GM18868 (cell line): ENCODE data around the gene PGM5.
"Not testable (repeated sequence)": the region's sequence is repeated elsewhere in the genome, so short reads cannot be mapped to it uniquely, and the experiment has no call there.

Source experiments
- ATAC-seq: cut with Tn5 transposase; IDR thresholded peaks from one replicate; pipeline ENCODE4 v1.9.1; 2021; ENCODE audit warnings: mild to moderate bottlenecking, moderate library complexity; ENCODE audit not compliant: unreplicated experiment

The PGM5 gene

DNA sequence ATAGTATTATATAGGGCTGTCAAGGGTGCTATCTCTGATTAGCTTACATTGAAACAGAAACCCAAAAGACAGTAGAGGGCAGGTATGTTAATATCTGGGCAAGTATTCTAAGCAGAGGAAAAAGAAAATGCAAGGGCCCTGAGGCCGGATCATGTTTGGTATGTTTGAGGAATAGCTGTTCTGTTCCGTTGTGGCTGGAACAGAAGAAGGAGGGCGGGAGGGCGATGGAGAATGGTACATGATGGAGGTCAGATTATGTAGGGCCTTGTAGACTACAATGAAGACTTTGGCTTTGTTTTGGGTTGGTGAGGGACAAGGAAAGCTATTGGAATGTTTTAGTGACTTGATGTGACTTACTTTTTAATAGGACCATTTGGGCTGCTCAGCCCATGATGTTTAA lies 19.4 kb downstream of the PGM5 start:
- ATAC-seq, result not testable (repeated sequence)

DNA sequence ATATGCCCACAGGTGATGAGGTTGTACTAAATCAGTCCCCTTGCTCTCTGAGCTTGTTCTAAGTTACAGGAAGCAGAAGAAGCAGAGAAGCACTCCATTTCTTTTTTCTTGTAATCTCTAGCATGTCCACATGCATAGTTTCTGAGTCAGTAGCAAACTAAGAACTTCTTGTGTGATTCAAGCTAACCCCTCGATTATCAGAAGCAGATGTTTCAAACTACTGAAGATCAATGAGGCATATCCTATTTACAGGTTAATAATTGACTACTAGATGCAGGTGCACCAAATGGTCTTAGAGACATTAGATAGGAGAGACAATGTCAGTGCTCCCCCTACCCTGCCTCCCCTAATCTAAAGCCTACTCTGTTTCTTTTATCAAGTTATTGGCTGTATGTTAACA lies 21.3 kb downstream of the PGM5 start:
- ATAC-seq, result not testable (repeated sequence)

DNA sequence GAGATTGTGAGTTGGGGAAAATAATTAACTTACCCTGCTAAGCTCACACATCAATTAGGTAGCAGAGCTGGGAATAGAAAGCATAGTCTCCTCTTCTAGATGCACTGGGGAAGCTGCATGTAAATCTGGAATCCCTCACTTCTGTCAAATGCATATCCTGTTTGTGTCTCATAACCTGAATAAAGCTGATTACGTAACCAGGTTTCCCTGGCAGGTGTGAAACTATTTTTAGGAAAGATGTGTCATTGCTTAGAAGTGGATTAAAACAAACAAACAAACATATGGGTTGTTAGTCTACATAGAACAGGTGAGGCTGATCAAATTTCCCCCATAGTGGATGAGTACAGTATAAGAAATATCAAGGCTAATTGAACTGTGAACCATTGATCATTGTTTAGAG lies 27.5 kb downstream of the PGM5 start:
- ATAC-seq, result not testable (repeated sequence)

DNA sequence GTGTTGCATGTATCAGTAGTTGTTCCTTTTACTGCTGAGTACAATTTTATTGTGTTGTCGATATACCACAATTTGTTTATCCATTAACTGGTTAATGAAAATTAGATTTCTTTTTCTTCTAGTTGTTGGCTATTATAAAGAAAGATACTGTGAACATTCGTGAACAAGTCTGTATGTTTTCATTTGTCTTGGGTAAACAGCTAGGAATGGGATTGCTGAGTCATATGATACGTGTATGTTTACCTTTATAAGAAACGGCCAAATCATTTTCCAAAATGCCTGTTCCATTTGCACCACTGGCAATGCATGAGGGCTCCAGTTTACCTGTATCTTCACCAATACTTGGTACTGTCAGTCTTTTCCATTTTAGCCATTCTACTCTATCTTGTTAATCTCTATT lies 33.1 kb downstream of the PGM5 start:
- not testable (repeated sequence) for ATAC-seq

DNA sequence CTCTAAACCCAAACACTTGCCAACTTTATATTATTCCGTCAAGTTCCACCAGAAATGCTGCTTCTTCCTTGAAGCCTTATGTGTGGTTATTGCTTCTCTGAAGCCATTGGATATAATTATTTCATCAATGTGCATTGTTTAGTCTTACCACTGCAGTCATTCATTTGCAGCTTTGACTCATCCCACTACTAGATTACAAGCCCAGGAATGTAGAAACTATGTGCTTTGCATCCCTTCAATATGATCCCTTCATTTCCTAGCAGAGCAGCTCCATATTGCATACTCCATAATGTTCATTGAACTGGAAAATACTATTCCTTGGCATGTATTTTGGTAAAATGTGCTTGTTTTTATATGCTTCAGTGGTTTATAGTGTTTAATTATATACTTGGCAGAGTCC lies 34.3 kb downstream of the PGM5 start:
- not testable (repeated sequence) for ATAC-seq

DNA sequence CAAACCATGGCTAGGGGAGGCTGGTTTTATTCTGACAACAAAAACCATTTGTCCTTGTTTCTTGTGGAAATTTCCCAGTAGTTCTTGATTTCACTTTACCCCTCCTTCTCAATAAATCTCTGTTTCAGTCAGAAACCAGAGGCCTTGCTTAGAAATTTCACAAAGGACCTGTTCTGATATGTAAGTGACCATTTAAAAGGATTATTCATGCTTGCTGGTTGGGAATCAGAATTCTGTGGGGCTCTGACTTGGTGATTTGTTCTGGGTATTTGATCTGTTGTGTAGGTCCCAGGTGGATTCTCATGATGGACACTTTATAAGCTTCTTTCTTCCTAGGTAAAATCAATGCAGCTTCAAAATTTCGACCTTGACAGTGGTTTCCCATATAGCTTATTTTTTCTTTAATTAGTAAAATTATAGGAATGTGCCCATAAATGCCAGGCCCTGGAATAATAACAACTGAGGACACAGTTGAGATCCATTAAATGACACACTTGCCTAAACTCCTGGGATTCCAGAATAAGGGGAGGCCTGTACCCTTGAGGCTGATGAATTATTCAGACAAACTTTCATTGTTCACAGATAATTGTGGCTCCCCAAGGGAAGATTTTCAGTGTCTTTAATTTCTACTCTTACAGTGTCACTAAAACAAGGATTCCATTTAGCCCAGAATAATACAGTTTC lies 40.1 kb downstream of the PGM5 start:
- not testable (repeated sequence) for ATAC-seq

DNA sequence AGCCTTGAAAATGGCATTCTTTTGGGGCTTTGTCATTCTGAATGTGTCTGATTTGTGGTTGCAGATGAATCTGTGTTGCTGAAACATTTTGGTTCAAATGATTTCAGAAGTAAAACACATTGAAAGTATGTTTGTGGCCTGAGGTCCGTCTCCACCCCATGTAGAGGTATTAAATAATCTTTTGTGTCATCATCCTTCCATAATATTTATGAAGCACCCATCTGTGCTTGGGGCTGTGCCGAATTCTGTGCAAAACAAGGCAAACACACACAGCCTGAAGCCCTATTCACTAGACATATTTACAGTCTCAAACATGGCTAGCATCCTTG lies 40.6 kb downstream of the PGM5 start:
- not testable (repeated sequence) for ATAC-seq

DNA sequence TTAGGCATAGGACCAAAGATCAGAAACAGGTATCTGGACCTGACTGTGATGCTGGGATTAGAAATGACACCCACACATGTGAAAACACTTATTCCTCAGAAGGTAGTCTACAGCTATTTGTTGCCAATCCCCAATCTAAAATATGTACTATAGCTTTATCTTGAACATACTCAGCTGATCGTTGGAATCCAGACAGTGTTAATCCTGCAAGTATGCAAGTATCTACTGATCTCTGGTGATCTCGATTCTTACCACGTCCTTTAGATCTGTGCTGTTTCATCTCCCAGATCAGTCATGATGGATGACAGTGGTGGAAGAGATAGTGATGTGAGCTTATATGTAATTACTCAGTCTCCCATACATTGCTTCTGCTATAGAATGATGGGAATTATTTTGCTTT lies 41.4 kb downstream of the PGM5 start:
- ATAC-seq, result not testable (repeated sequence)

DNA sequence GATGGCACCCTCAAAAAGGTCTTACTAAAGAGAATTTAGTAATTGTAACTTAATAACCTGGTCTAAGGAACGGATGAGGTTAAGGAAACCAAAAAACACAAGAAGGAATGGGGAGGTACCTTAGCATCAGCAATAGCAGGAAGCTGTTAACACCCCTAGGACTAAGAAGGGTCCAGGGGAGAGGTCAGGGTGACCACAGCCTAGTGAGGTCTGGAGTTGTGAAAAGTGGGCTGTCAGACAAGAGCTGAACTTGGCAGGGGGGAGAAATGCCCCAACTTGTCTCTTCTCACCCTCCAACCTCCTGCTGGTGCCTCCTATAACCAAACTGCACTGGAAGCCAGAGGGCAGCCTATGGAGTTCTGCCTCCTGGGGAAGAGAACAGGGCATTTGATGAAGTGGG lies 41.9 kb downstream of the PGM5 start:
- ATAC-seq, result not testable (repeated sequence)

DNA sequence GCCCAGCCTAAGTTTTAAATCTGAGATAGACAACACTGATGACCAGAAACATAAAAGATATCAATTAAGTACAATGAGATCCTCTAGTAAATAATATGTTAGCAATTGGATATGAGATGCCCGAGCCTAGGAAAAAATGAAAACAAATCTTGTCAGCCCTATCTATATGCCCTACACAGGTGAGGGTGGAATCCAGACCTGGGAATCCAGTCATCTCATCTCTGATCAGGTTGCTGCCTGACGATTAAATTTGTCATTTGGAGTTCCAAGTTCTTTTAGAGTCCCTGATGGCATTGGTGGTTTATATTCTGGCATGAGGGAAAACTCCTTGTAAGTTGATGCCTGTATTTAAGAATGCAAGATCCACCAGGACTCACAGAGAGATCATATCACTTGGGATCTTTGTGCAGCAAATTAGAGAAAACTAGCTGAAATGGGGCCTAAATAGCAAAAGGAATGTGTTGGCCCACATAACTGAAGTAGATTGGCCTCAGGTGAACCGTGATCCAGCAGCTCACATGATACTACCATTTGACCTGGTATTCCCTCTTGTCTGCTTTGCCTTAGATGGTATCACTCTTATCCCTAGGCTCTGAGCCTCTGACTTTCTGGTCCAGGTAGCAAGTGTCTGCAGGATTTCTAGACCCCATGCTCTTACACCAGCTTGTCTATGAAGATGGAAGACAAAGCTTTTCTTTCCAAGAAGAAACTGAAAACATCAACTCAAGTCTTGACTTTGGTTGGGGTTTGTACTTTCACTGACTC lies 48.2 kb downstream of the PGM5 start:
- ATAC-seq, result not testable (repeated sequence)

DNA sequence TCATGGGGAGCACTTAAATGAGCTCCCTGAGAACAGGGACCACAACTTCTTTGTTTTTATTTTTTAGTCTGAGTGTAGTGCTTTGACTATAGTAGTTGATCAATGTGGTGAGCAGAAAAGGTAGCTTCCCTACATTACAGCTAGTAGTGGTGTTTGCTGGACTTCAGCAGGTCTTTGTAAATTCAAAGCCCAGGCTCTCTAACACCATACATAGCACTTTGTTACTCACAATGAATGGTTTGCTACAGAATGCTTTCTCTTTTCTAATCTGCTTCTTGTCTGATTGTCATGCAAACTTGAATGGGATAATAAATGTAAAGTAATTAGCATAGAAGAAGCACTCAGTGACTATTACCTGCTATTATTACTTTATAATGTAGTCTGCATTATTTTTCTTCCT lies 55.5 kb downstream of the PGM5 start:
- ATAC-seq, result not testable (repeated sequence)

DNA sequence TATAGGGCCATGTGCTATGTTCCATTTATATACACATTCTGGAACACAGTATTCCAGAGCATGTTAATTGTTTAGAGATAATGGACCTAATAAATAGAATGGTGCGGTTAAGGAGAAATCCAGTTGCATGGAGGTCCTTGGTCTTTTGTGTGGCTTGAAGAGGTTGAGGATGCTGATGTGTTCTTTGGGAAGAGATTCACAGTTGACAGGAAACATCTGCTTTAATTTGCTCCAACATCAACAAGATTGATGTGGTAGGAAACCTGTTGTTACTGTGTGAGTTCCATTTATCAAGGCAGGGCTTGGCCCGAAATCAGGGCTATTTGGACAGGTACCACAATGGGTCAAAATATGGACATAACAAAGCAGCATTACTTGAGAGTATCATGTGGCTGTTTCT lies 56.3 kb downstream of the PGM5 start:
- not testable (repeated sequence) for ATAC-seq

DNA sequence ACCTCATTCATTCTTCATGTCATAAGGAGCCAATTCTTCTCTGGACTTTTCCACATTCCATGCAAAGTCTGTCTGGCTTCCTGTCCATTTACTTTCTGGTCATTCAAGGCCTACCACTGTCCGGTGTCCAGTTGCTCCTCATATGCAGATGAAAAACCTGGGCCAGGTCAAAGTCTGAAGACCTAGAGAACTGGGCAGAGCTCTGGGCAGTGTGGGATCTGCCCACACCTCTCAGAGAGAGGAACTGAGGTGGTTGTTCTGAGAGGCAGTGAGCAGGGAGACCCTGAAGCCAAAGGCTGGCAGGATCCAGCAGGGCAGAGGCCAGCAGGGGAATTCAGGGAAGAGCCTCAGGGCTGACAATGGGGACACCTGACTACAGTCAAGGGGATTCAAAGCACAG lies 58.7 kb downstream of the PGM5 start:
- ATAC-seq, result not testable (repeated sequence)

DNA sequence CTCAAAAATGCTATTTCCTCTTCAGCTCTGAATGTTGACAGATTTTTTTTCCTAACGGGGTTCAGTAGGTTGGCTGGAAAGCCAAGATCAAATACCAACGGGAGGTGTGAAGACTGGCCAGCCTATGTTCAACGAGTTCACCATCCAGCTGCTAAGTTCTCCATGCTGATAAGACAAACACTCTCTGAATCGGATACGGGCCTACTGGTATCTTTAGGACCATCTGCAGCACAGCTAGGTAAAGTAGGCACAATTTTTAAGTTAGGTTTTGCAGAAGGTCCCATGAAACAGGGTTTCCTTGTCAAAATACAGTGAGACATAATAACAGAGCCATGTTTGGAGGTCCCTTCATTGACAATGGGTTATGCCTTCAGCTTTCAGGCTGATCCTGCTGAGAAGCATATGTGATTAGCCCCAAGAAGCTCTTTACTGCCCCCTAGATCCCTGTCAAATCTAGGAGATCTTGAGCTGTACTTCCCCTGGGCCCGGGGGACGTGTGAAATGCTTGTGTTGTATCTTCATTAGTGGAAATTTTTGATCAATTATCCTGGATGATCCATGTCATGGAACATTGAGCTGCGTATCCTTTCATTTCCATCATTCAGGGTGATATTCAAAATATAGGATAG lies 60.6 kb downstream of the PGM5 start:
- ATAC-seq, result no peak

DNA sequence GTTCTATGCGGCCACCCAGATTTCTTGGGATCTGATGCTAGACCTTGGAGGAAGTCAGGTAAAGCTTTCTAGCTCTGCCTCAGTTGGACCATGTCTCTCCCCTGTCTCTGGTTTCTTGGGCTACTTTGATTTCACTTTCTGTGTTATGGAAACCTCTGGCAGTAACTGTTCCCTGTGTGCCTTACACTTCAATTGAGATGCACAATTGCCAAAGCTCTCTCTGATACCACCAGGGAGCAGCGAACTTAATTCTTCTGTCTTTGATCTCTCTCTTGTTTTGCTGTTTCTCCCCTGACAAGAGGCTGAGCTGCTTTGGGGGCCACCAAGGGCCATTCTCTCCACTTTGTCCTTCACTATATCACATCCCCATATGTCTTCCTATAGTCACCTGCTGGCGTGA lies 61.4 kb downstream of the PGM5 start:
- no peak for ATAC-seq

DNA sequence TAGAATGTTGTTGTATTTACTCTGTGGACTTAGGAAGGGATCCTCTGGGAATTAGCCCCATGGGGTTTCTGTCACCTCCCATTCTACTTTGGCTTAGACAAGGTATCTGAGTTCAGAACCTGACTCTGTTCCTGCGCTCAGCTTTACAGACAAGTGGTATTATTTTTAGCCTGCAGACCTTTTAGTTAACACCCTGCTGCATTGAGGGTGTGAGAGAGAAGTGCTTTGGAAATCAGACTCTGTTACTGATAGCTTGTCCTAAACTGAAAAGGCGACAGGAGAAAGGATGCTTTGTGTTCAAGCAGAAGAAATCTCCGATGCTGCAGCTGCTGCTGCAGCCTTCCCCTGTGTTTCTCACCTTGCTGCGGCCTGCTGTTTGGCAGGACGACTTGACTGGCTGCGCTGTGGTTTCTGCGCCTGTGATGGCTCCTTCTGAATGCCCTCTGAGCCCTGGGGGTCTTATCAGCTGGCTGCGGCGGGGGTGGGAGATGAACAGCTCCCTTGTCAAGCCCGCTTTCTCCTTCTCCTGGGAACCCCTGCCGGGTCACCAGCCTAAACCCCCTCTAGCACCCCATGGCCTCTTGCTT lies 61.9 kb downstream of the PGM5 start:
- ATAC-seq, result no peak

DNA sequence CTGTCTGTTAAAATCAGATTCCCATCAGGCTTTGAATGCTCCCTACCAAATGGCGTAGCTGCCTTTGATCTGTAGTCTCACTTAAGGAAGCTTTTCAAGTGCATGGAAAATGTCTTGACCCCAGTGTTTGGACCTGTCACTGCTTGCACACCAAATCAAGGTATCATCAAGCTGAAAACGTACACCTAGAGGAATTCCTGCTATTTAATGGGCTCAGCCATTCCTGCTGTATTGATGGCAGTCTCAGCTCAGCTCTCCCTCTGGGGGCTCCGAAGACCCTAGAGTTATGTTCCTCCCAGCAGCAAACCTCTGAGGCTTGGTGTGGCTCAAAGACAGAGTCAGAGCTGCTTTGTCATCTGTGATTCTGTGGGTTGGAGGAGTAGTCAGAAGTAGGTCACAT lies 63.5 kb downstream of the PGM5 start:
- no peak for ATAC-seq

DNA sequence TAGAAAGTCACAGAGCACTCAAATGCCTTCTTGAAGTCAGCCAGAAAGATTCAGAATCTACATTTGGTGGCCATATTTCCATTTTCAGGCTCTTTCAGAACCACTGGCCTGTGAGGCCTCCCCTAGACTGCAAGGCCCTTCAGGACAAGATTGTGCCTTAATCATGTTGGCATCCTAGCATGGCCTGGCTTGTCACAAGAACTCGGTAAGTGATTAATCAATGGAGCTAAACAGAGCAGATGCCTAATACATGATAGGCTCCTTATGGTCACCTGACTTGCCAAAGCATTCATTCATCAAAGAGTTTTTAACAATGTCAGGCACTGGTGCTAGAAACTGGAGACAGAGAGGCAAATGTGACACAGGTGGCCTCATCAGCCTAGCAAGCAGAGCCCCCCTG lies 70.3 kb downstream of the PGM5 start:
- ATAC-seq, result no peak

DNA sequence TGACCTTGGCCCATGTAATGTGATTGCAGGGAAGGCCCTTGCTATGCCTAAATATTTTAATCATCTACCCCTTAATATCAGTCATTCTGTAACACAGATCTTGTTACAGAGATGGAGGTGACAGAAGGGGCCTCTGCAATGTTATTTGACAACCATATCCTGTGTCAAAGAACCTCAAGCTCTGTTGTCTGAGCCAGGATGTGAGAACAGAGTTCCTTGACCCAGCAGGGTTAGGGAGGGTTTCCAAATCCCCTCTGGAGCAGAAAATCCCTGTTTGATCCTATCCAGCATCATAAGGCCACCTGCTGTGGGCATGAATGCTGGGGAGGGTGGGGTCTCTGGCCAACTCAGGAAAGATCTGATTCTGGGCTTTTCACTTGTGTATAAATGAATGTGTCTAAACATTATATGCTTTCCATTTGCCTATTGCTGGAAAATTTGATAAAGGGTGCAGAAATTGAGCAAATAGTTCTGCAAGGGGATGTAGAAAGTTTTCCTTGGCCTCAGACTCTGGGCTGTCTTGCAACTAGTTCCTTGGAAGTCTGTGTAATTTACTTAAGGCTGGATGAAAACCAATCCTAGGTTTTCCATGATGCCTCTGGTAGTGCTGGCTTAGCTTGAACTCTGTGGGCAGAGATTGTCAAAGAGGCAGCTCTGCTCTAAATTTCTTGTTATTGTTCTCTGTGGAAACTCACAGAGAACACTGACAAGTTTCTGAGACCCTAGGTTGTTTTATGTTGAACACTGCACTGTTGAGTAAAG lies 71.0 kb downstream of the PGM5 start:
- ATAC-seq, result no peak

DNA sequence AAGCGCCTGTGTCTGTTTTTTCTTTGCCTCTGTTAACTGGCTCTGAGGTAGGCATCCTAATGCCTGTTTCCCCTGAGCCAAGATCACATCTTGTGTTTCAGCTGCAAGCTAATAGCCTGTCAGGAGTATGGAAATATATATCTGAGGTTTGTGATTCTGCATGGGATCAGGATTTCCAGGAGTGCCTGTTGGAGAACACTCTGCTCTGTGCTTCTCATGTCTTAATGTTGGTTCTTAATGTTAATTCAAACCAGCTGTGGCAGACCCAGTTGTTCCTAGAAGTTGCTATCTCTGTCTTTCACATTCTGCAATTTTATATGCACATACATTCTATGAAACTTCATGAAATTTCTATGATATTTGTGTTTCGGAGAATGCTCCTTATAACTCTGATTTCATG lies 72.1 kb downstream of the PGM5 start:
- ATAC-seq, result no peak

DNA sequence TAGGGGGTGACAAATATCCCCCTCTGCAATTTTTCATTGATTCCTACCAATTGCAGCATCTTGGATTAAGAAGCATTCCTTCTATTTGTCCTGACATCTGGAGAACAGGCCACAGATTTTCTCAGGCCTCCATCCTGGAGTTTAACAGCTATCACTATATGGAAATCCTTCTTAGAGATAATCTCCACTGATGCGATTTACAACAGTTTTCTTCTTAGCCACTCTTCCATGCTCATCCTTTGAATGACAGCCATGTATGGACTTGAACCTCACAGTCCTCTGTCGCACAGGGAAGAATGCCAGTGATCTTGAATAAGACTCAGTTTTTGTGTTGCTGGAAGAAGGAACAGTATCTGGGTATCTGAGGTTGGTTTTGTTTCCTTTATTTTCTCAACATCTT lies 73.2 kb downstream of the PGM5 start:
- ATAC-seq, result no peak
